ENCODE measurements around the gene MDFIC. TPM values are rescaled to one million over a fixed set of nuclear protein-coding genes. Genes with fewer than 3 reads are reported as not detected.
A peak's percentile ranks its signal among the peaks of the same experiment; 100 is the strongest.

The MDFIC gene
- total and polyA plus RNA-seq, 10 donors: 22.1 to 97.3 (median 50.8) TPM

DNA sequence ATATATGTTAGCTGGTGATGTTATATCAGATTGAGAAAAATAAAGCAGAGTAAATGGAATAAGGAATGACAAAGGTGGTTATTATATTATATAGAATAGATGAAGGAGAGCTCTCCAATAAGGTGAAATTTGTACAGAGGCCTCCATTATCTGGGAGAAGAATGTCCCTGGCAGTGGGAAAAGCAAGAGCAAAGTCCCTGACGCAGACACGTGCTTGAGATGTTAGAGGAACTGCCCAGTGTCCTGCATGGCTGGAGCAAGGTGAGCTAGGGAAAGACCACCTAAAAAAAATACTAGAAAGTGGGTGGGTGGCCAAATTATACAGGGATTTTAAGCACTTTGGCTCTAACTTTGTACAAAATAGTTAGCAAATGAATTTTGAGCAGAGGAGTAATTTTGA is 120.7 kb downstream of the MDFIC start:
- TF ChIP-seq POLR2AphosphoS5 (IDR thresholded peaks at IDR 0.05) (no peak), POLR2A (IDR thresholded peaks at IDR 0.05) (no peak)
- TF ChIP-seq, protein P1, sequence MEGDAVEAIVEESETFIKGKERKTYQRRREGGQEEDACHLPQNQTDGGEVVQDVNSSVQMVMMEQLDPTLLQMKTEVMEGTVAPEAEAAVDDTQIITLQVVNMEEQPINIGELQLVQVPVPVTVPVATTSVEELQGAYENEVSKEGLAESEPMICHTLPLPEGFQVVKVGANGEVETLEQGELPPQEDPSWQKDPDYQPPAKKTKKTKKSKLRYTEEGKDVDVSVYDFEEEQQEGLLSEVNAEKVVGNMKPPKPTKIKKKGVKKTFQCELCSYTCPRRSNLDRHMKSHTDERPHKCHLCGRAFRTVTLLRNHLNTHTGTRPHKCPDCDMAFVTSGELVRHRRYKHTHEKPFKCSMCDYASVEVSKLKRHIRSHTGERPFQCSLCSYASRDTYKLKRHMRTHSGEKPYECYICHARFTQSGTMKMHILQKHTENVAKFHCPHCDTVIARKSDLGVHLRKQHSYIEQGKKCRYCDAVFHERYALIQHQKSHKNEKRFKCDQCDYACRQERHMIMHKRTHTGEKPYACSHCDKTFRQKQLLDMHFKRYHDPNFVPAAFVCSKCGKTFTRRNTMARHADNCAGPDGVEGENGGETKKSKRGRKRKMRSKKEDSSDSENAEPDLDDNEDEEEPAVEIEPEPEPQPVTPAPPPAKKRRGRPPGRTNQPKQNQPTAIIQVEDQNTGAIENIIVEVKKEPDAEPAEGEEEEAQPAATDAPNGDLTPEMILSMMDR (IDR thresholded peaks at IDR 0.05 in 8 of 11, conservative IDR thresholded peaks at IDR 0.05 in 3 of 11): no peak
- Histone ChIP-seq H3K9me3 (no peaks in the 10 kb centered on the region), H3K27ac (no peak overlapping the region), H3K4me1 (no peaks in the 10 kb centered on the region), H3K27me3 (replicated peaks in 1 of 7) (no peaks in the 10 kb centered on the region), H3K36me3 (no peaks in the 10 kb centered on the region), H3K4me3 (no peak overlapping the region)
- DNase-seq: no peak
- 42 to 73% (median 68%) methylated on average over 2 of the region's 2 CpGs for WGBS, 5 donors
- intact Hi-C loops (cut with DNase I; ENCODE audit: low total_unique reads): no loop called here

DNA sequence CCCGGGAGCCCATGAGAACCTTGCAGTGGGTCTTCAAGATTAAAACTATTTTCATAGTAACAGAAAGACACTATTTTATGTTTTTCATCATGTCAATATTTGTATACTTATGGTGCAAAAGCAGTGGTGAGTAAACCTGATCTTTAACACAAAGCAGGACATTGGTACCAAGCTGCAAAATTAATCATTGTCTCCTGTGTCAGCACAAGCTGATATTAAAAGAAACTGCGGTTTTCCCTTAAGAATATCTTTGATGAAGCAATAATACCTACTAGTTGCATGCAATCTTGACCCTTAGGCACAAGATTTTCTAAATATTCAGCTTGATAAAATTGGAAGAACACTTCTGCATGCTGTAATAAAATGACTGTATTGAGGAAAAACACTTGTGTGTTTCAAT is 121.7 kb downstream of the MDFIC start:
- H3K27me3 ChIP-seq (replicated peaks in 1 of 7): no peaks in the 10 kb centered on the region
- H3K36me3 ChIP-seq: no peaks in the 10 kb centered on the region
- H3K27ac ChIP-seq: no peak overlapping the region
- H3K4me3 ChIP-seq: no peak overlapping the region
- intact Hi-C loops (cut with DNase I; ENCODE audit: low total_unique reads): no loop called here
- TF ChIP-seq POLR2AphosphoS5 (IDR thresholded peaks at IDR 0.05) (no peak), POLR2A (IDR thresholded peaks at IDR 0.05) (no peak)
- TF ChIP-seq, protein P1 (IDR thresholded peaks at IDR 0.05 in 8 of 11, conservative IDR thresholded peaks at IDR 0.05 in 3 of 11): no peak
- H3K9me3 ChIP-seq: no peaks in the 10 kb centered on the region
- no peak for DNase-seq
- no peaks in the 10 kb centered on the region for H3K4me1 ChIP-seq
- 38 to 71% (median 48%) methylated on average over 2 of the region's 2 CpGs for WGBS, 5 donors

DNA sequence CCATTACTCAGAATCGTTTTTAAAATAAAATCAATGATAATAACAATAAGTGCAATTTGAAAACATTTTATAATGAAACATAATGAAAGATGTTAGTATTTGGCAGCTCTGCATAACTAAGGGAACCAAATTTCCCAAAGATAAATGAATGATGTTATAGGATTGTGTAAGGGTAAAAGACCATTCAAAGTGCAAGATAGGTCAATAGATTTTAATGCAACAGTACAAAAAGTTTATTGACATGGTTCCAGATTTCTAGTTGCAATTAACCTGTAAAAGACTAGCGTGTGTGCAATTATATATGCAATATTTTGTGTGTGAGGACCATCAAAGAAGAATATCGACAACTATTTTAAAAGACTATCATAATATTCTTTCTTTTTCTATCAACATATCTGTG is 122.3 kb downstream of the MDFIC start:
- Histone ChIP-seq H3K36me3 (no peaks in the 10 kb centered on the region), H3K27me3 (replicated peaks in 1 of 7) (no peaks in the 10 kb centered on the region), H3K27ac (no peak overlapping the region), H3K9me3 (no peaks in the 10 kb centered on the region), H3K4me3 (no peak overlapping the region), H3K4me1 (no peaks in the 10 kb centered on the region)
- 62 to 86% (median 65%) methylated on average over 3 of the region's 3 CpGs for WGBS, 5 donors
- TF ChIP-seq, protein P1 (IDR thresholded peaks at IDR 0.05 in 8 of 11, conservative IDR thresholded peaks at IDR 0.05 in 3 of 11): no peak
- no peak for TF ChIP-seq POLR2A (IDR thresholded peaks at IDR 0.05)
- no peak for TF ChIP-seq POLR2AphosphoS5 (IDR thresholded peaks at IDR 0.05)
- DNase-seq: no peak
- intact Hi-C loops (cut with DNase I; ENCODE audit: low total_unique reads): no loop called here

DNA sequence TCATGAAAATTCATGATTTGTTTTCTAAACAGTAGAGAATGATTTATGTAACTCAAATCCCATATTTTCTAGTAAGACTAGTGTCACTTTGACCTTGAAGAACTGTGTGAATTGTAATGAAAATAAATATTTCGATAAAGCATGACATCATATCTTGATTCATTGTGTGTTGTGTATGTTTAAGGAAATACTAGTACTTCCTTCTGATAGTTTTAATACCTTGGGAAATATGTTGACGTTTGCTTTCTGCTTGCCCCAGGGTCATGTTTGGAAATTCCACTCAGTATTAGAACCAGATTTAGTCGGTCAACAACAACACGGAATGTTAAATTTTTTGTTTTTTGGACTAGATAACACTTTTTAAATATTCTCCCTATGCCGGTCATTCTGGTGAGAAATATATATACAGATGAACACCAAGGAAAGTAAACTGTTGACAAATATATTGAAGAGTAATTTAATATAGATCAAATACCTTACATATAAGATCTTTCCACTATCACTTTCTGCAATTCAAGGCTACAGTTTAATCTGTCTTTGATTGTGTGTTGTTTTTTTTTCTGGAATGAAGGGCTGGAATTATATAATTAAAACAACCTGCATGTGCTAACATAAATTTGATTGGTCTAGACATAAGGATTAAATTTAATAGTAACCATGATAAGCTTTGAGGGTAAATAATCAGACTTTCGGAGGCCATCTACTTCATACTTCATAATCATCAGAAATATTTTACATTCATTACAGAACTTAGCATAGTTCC is 126.2 kb downstream of the MDFIC start:
- Histone ChIP-seq H3K27ac (peak overlapping the region in 2 of 8 donors; percentile 1 to 25), H3K27me3 (replicated peaks in 1 of 7) (no peaks in the 10 kb centered on the region), H3K36me3 (no peaks in the 10 kb centered on the region), H3K4me3 (no peak overlapping the region), H3K9me3 (peaks cover 0 to 7% (median 0%) of the 10 kb centered on the region in 8 donors), H3K4me1 (no peaks in the 10 kb centered on the region)
- intact Hi-C loops (cut with DNase I; ENCODE audit: low total_unique reads): no loop called here
- WGBS, 5 donors: 75 to 85% (median 79%) methylated on average over 6 of the region's 6 CpGs
- no peak for DNase-seq
- TF ChIP-seq, protein P1 (IDR thresholded peaks at IDR 0.05 in 8 of 11, conservative IDR thresholded peaks at IDR 0.05 in 3 of 11): no peak
- no peak for TF ChIP-seq POLR2A (IDR thresholded peaks at IDR 0.05)
